Measurements from ENCODE around the gene GAB2.

GAB2 gene

DNA sequence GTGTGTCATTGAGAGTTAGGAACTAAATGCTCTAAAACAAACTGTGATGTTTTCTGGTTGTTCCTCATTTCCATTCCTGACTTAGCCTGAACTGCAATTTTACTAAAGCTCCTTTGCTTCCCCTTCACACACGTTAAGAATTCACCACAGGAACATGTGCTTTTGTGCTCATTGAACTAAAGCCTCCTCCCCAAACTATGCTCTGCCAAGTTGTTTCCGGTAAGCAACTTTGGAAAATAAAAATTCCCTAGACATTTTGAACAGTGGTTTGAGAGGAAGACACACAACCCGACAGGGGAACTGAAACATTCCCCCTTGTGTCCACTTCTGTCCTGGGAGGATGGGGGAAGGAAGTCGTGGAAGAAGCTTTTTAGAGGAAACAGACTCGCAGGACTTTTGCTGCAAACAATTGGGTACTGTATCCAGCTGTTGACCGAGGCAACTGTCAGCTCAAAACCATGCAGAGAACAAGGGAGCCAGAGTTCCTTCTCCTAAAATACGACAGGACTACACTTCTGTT is 66.9 kb downstream of the GAB2 start:
- Histone ChIP-seq H3K27ac (peak overlapping the region; percentile 68), H3K9ac (no peak overlapping the region), H3K4me3 (ENCODE audit: low read depth, low read length) (no peak overlapping the region), H3K79me2 (peaks cover 2% of the 10 kb centered on the region), H3K9me3 (ENCODE audit: control insufficient read depth, low read length) (no peaks in the 10 kb centered on the region), H3K27me3 (ENCODE audit: control insufficient read depth, insufficient read depth, low read length) (no peaks in the 10 kb centered on the region), H3K36me3 (ENCODE audit: control insufficient read depth, insufficient read depth, low read length) (no peaks in the 10 kb centered on the region), H3K4me2 (ENCODE audit: low read length) (no peak overlapping the region), H3K4me1 (no peaks in the 10 kb centered on the region), H2AFZ (peak overlapping the region; percentile 68)
- TF ChIP-seq, protein P1, sequence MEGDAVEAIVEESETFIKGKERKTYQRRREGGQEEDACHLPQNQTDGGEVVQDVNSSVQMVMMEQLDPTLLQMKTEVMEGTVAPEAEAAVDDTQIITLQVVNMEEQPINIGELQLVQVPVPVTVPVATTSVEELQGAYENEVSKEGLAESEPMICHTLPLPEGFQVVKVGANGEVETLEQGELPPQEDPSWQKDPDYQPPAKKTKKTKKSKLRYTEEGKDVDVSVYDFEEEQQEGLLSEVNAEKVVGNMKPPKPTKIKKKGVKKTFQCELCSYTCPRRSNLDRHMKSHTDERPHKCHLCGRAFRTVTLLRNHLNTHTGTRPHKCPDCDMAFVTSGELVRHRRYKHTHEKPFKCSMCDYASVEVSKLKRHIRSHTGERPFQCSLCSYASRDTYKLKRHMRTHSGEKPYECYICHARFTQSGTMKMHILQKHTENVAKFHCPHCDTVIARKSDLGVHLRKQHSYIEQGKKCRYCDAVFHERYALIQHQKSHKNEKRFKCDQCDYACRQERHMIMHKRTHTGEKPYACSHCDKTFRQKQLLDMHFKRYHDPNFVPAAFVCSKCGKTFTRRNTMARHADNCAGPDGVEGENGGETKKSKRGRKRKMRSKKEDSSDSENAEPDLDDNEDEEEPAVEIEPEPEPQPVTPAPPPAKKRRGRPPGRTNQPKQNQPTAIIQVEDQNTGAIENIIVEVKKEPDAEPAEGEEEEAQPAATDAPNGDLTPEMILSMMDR (IDR thresholded peaks at IDR 0.05) = no peak

DNA sequence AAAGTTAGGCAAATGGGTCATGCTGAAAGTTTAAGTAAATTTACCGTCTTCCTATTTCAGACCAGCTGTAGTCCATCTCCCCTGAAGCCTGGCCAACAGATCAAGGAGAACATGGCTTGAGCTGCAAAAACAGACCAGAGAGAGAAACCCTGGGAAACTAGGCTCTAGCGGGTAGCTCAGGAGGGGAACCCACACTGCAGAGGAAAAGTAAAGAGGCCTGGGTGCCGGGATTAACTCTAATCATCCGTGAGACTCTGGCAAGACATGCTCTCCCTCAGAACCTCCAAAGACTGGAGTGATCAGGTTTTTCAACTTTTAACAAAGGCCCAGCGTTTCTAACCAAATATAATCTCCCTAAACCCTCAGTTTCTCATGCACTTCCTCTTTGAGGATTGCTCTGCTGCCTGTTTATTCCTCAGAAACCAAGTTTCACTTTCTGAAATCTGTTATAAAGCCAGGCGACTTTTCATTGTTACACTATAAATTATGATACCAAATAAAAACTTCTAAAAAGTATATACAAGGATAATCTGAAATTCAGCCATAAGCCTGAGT is 67.5 kb downstream of the GAB2 start:
- no peak overlapping the region for H3K4me3 ChIP-seq (ENCODE audit: low read depth, low read length)
- TF ChIP-seq, protein P1 (IDR thresholded peaks at IDR 0.05) = no peak
- no peak overlapping the region for H3K4me2 ChIP-seq (ENCODE audit: low read length)
- H3K27me3 ChIP-seq (ENCODE audit: control insufficient read depth, insufficient read depth, low read length) = no peaks in the 10 kb centered on the region
- peak overlapping the region; percentile 68 for H3K27ac ChIP-seq
- no peak overlapping the region for H3K9ac ChIP-seq
- peaks cover 2% of the 10 kb centered on the region for H3K79me2 ChIP-seq
- no peaks in the 10 kb centered on the region for H3K4me1 ChIP-seq
- peak overlapping the region; percentile 68 for H2AFZ ChIP-seq
- H3K9me3 ChIP-seq (ENCODE audit: control insufficient read depth, low read length) = no peaks in the 10 kb centered on the region
- no peaks in the 10 kb centered on the region for H3K36me3 ChIP-seq (ENCODE audit: control insufficient read depth, insufficient read depth, low read length)

DNA sequence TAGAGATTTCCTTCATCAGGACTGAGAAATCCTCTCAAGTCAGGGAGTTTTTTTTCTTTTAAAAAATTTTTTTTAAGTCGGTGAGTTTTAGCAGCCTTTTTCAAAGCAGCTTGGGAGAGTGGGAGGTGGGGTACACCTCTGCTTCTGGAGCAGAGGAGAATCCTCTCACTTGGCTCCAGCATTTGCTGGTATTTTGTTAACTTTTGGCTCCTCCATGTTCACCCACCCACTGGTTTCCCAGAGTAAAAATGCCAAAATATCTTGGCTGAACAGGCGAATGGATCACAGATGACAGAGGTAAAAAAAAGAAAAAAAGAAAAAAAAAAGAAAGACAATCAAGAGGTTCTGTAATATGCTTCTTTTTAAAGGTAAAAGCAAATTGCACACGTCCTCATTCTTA is 68.0 kb downstream of the GAB2 start:
- H3K27ac ChIP-seq = peak overlapping the region; percentile 40
- no peak overlapping the region for H3K9ac ChIP-seq
- peaks cover 2% of the 10 kb centered on the region for H3K79me2 ChIP-seq
- peak overlapping the region; percentile 22 for H3K4me2 ChIP-seq (ENCODE audit: low read length)
- no peak overlapping the region for H3K4me3 ChIP-seq (ENCODE audit: low read depth, low read length)
- H3K36me3 ChIP-seq (ENCODE audit: control insufficient read depth, insufficient read depth, low read length) = no peaks in the 10 kb centered on the region
- TF ChIP-seq, protein P1 (IDR thresholded peaks at IDR 0.05) = no peak
- no peaks in the 10 kb centered on the region for H3K27me3 ChIP-seq (ENCODE audit: control insufficient read depth, insufficient read depth, low read length)
- H2AFZ ChIP-seq = no peak overlapping the region
- no peaks in the 10 kb centered on the region for H3K4me1 ChIP-seq
- H3K9me3 ChIP-seq (ENCODE audit: control insufficient read depth, low read length) = no peaks in the 10 kb centered on the region

DNA sequence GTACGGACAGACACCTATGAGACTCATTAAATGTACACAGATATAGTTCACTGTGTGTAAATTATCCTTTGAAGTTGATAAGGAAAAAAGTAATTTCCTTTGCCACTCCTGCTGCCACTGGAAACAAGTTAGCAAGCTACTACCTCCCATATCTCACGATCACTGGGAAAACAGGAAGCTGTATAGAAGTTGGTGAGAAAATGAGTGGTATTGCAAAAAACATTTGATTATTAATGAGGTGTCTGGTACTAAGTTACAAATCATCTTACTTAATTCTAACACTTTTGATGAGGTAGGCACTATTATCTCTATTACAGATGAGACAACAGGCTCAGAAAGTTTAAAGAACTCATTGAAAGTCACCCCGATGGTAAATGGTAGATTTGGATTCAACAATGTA is 68.5 kb downstream of the GAB2 start:
- peak overlapping the region; percentile 40 for H3K27ac ChIP-seq
- H3K4me1 ChIP-seq = no peaks in the 10 kb centered on the region
- no peaks in the 10 kb centered on the region for H3K9me3 ChIP-seq (ENCODE audit: control insufficient read depth, low read length)
- peaks cover 2% of the 10 kb centered on the region for H3K79me2 ChIP-seq
- H3K4me3 ChIP-seq (ENCODE audit: low read depth, low read length) = no peak overlapping the region
- no peaks in the 10 kb centered on the region for H3K27me3 ChIP-seq (ENCODE audit: control insufficient read depth, insufficient read depth, low read length)
- H3K4me2 ChIP-seq (ENCODE audit: low read length) = no peak overlapping the region
- no peaks in the 10 kb centered on the region for H3K36me3 ChIP-seq (ENCODE audit: control insufficient read depth, insufficient read depth, low read length)
- TF ChIP-seq, protein P1 (IDR thresholded peaks at IDR 0.05) = no peak
- no peak overlapping the region for H2AFZ ChIP-seq
- H3K9ac ChIP-seq = no peak overlapping the region

GRCh38 chr11:78347956-78348355 is 69.7 kb downstream of the GAB2 start:
- TF ChIP-seq, protein P1 (IDR thresholded peaks at IDR 0.05) = no peak

More at GRCh38 chr11:78347956-78348355, 69.7 kb downstream of the GAB2 start:
- Histone ChIP-seq H3K9me3 (ENCODE audit: control insufficient read depth, low read length) (no peaks in the 10 kb centered on the region), H3K36me3 (ENCODE audit: control insufficient read depth, insufficient read depth, low read length) (no peaks in the 10 kb centered on the region), H3K27me3 (ENCODE audit: control insufficient read depth, insufficient read depth, low read length) (no peaks in the 10 kb centered on the region), H3K79me2 (peaks cover 2% of the 10 kb centered on the region), H3K4me3 (ENCODE audit: low read depth, low read length) (no peak overlapping the region), H2AFZ (no peak overlapping the region), H3K9ac (no peak overlapping the region), H3K4me2 (ENCODE audit: low read length) (no peak overlapping the region), H3K4me1 (no peaks in the 10 kb centered on the region), H3K27ac (no peak overlapping the region)
